Smooth muscle cell of the brain vasculature (primary cell): Measurements from ENCODE around the gene ZFX.
"Not testable (repeated sequence)": the region's sequence is repeated elsewhere in the genome, so short reads cannot be mapped to it uniquely, and the experiment has no call there.

Experiments
- DNase-seq: peaks from one replicate; pipeline ENCODE4 v3.0.0-alpha.2; 2012; ENCODE audit warnings: low read depth, low spot score

ZFX gene

GRCh38 chrX:24149351-24150050, at the start of gene ZFX:
Gene ZFX (plus strand): TSS chrX:24149729. CDS start chrX:24172743, 23,014 bp downstream.
- DNase-seq: no peak

- no peak for DNase-seq
Measured at GRCh38 chrX:24100713-24101112, 48.8 kb upstream of the ZFX start.

GRCh38 chrX:24110069-24110468, 39.5 kb upstream of the ZFX start:
- no peak for DNase-seq

DNA sequence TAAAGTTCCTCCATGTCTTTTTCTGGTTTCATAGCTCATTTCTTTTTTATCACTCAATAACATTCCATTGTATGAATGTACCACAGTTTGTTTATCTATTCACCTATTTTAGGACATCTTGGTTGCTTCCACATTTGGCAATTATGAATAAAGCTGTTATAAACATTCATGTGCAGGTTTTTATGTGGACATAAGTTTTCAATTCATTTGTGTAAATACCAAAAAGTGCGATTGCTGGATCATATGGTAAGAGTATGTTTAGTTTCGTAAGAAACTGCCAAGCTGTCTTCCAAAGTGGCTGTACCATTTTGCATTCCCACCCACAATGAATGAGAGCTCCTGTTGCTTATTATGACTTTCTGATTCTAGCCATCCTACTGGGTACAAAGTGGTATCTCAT, 36.3 kb upstream of the ZFX start:
- no peak for DNase-seq

- peak; percentile 24 for DNase-seq
Measured at GRCh38 chrX:24117258-24117657, 32.3 kb upstream of the ZFX start.

DNA sequence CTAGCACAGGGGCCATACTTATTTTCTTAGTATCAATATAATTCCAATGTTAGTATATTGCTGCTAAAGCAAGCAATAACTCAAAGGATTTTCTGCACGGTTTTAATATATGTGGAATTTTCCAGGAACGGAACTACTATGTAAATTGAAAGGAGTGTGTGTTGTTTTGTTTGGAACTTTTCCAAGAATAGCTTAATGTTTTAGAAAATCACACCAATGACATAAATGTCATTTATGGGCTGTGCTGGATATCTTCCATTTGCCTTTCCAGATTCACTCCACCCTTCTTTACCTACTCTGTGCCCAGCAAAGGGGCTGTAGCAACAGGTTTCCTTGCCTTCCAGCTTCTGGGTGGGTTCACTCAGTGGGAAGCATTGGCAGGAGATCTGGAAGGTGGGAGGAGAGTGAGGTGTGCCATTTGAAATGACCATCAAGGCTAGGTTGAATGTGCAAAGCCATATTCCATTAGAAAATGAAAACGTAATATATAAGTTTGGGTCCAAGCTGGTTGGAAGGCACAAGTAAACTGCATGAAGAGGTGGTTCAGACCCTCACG, 25.2 kb upstream of the ZFX start:
- no peak for DNase-seq

DNA sequence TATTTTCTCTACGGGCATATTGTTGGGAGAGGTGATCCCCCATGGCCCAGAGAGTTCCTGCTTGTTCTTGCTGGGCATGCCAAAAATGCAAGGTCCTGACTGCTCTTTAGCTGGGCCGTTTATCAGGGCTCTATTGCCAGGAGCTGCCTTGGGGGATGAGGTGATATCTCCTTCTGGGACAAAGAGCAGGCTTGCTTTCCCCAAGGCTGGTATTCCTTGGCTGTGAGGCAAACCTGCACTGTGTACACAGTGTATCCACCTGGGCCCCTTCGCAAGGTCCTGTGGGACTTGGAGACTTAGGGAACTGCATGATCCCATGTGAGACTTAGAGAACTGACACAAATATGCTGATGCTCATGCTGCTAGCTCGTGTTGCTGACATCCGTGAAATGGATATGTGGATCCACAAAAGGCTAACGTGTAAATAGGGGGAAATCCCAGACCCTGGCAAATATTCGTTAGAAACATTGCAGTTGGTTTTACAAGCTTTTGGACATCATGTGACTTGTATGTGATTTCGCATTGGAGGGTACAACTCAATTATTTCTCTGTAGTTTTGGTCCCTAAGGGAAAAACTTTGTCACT, 24.4 kb upstream of the ZFX start:
- no peak for DNase-seq

DNA sequence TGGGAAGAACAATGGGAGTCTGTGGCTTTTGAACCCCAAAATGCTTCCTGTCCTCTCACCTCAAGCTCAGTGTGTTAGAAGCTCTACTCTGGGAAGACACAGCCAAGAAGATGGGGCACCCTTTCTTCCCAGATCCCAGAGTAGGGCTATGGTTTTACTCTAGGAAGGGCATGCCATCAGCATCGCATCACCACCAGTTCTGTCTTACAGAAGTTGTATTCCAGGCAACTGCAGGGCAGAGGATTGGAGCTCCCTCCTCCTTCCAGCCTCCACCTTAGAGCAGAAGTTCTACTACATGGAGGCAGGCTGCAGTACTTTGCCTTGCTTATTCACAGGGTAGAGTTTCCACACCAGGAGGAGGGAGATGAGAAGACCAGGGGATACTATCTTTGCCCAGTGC, 18.1 kb upstream of the ZFX start:
- DNase-seq: no peak

DNA sequence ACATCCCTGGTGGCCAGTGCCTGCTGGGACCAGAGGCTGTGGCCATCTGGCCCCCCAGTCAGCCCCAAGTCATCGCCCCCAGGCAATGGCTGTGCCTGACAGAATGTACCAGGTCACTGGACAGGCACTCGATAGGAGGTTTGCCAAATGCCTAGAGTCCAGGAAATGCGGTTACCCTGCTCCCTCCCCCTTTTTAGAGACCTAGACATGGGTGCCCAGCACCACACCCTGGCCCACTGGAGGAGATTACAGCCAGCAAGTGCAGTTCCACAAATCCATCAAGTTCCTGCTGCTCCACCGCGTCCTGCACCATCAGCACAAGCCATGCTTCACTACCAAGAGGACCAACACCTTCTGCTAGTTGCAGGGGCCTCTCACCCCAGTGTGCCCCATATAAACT, 16.2 kb upstream of the ZFX start:
- no peak for DNase-seq

- not testable (repeated sequence) for DNase-seq
Measured at GRCh38 chrX:24135768-24136167, 13.8 kb upstream of the ZFX start.

DNA sequence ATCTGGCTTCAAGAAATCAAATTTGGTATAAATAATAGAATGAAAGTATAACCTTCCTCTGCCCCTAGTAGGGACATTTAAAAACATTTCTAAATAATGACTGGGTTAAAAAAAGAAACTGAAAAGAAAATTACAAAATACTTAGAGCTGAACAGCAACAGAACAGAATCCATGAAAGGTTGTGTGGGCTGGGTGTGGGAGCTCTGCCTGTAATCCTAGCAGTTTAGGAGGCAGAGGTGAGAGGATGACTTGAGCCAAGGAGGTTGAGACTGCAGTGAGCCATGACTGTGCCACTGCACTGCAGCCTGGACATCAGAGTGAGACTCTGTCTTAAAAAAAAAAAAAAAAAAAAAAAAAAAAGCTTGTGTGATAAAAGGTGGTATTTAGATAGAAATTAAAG, 12.3 kb upstream of the ZFX start:
- no peak for DNase-seq

DNA sequence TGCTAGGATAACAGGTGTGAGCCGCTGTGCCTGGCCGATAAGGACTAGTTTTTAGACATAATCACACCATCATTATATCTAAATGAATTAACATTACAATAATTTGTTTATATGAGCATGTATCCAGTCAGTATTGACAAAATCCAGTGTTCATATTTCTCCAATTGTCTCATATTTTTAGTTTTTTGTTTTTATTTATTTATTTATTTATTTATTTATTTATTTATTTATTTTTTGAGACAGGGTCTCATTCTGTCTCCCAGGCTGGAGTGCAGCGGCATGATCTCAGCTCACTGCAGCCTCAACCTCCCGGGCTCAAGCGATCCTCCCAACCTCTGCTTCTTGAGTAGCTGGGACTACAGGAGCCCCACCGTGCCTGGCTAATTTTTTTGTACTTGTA, 5.5 kb upstream of the ZFX start:
- DNase-seq: not testable (repeated sequence)

DNA sequence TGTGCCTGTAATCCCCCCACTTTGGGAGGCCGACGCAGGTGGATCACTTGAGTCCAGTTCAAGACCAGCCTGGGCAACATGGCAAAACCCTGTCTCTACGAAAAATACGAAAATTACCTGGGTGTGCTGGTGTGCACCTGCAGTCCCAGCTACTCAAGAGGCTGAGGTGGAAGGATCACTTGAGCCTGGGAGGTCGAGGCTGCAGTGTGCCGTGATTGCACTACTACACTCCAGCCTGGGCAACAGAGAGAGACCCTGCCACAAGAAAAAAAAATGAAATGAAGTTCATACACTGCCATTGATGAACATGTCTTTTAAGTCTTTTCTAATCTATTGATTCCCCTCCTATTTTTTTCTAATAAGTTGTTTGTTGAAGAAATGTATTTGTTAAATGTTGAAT, 5.0 kb upstream of the ZFX start:
- no peak for DNase-seq

- DNase-seq: no peak
Measured at GRCh38 chrX:24145303-24146186, 4.0 kb upstream of the ZFX start.

DNA sequence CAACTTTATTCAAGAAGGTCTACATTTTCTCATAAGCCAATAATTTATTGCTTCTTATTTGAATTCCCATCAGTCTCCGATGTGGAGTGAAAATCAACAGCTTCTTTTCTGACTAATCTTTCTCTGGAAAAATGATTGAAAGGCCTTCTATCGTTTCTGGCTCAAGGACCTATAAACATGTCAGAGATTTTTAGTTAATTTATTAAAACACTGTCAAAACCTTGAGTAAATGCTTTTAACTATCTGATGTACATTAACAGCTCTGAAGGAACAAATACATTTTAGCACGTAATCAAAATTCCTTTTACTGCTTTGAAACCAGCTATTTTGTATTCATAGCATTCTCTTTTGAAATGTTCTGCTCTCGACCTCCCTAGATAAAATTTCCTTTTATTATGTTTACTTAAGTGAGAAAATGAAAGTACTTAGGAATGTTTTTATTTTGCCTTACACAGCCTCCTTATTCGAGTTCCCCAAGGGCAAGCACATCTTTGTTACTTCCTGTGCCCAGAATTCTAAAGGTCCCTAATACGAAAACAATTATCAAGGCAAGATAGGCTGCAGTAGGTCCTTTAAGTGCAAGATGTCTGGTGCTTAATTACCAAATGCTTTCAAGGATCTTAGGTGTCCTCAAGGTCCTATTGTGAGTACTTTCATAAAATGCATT, 3.1 kb upstream of the ZFX start:
- no peak for DNase-seq

DNA sequence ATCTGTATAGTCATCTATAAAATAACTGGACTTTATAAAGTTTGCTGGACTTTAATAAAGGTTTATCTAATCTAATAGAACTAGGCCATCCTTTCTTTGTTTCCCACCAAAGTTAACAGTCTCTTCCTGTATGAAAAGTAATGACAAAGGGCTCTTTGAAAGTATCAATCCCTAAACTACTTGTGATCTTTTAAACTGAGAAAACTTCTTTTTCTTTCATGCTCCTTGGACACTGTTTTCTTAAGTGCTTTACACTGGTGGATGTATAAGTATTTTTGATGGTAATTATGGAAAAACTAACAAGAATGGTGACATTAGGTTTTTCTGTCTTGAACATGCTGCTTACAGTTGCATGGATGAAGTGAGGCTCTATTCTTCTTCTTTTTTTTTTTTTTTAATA, 2.4 kb upstream of the ZFX start:
- DNase-seq: no peak

DNA sequence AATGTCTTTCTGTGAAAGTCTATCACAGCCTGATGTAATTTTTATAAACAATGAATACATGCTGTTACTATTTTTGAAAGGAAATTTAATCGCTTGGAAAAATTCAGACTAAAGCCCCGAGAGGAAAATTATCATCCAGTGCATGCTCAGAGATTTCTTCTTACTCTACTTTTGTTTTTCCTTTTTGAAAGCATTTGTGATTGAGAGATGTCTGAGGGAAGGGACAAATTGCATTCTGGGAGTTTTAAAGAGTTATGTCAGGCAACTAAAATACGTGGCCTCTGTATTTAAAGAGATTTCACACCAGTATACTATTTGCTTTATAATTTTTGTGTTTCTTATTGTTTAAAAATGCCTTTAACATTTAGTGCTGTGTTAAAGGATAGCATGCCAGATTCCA, 1.4 kb upstream of the ZFX start:
- no peak for DNase-seq

DNA sequence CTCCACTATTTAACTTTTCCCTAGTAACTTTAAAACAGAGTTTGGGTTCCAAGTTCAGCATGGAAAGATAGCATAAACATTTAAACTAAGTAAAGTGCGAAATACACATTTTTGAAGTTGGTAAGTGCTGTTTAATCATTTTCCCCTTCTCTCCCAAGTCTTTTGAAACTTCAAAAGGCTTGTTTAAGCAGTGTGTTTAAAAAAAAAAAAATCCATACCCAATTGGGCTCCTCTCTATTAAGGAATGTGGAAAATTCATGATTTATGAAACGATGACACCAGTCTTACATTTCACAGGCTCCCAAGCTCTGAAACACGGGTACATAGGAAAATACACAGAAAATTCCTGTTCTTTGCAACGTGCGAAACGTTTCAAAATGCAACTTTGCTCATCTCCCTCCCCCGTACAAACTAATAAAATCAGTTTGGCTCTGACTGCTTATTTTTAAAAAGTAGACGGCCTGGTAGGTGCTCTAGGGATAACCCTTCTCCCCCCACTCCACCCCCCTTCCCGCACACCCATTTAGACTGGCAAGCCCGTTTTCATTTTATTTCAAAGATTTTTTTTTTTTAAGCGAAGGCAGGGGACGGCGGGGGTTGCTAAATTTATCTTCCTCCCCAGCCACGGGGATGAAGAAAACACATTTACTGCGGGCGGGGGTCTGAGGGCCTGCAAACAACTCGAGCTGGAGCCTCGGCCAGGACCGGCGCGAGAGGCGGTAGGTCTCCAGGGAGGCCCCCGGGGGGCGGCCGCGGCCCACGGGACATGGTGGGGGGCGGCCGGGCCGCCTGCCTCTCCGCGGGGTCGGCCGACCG, 786 bp upstream of the ZFX start:
- no peak for DNase-seq

- DNase-seq: peak; percentile 87
Measured at GRCh38 chrX:24150051-24150790, 692 bp downstream of the ZFX start.

DNA sequence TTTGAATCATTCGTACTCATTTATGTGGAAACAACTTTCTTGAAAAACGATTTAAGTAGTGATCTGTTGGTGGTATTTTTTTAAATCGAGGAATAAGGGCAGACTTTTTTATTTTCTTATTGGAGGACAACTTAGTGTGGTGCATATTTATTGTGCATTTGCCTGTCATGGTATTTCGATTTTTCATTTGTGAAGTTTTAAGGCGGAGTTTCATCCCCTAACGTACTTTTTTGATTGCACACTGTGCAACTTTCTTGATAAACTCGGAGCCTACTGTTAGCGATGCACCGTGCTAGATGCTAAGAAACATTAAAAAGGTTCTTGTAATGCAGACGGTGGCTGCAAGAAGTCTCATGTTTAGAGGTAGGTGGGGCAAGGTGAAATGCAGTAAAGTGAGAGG, 1.4 kb downstream of the ZFX start:
- DNase-seq: no peak
